Endothelial cell of umbilical vein (primary cell): ENCODE data around the gene KRTAP10-6.
"Not testable (repeated sequence)": the region's sequence is repeated elsewhere in the genome, so short reads cannot be mapped to it uniquely, and the experiment has no call there.

ENCODE experiments used
- CTCF ChIP-seq, 2 donors: IDR thresholded peaks; 1 replicate in 1 of 2; 2 replicates in 1 of 2; pipeline ENCODE4 v1.5.1; 2011; ENCODE audit warnings: low read length in 2 of 2, mild to moderate bottlenecking in 2 of 2, moderate library complexity in 2 of 2, control low read depth in 1 of 2, inconsistent platforms in 1 of 2, low read depth in 1 of 2; ENCODE audit not compliant: insufficient read depth in 1 of 2; ENCODE audit errors: extremely low read depth in 1 of 2
- EZH2 ChIP-seq: IDR thresholded peaks from 2 replicates; pipeline ENCODE4 v1.6.1; 2012; ENCODE audit warnings: borderline replicate concordance, low read depth, mild to moderate bottlenecking, moderate library complexity, low read length, inconsistent platforms; ENCODE audit not compliant: severe bottlenecking
- JUN ChIP-seq: IDR thresholded peaks from 2 replicates; pipeline ENCODE4 v1.6.1; 2011; ENCODE audit warnings: borderline replicate concordance, low read depth; ENCODE audit not compliant: insufficient read length, insufficient read depth
- MAX ChIP-seq: IDR thresholded peaks from 2 replicates; pipeline ENCODE4 v1.6.1; 2011; ENCODE audit not compliant: insufficient read depth, insufficient read length
- POLR2A ChIP-seq: IDR thresholded peaks from 2 replicates; pipeline ENCODE4 v1.6.1; 2012; ENCODE audit warnings: low read depth, mild to moderate bottlenecking, control low read depth, low read length

GRCh38 chr21:44627831-44628233 is 35.5 kb upstream of the KRTAP10-6 start:
- not testable (repeated sequence) for TF ChIP-seq MAX; JUN; CTCF (IDR thresholded peaks at IDR 0.05; ENCODE audit: extremely low read depth in 1 of 2, insufficient read depth in 1 of 2, low read depth in 1 of 2, low read length in 2 of 2); POLR2A; EZH2
